Skeletal muscle tissue (tissue), 4 donors: ENCODE results near the gene STRAP. TPM values are rescaled to one million over a fixed set of nuclear protein-coding genes. Genes with fewer than 3 reads are reported as not detected.
"Not testable (repeated sequence)": the region's sequence is repeated elsewhere in the genome, so short reads cannot be mapped to it uniquely, and the experiment has no call there.

ENCODE experiments used
- H3K27ac ChIP-seq: one replicate; pipeline ENCODE4 v1.7.0; 2013; ENCODE audit warnings: mild to moderate bottlenecking, low read depth, low read length, inconsistent platforms
- H3K27me3 ChIP-seq, 3 donors: one replicate each; pipeline ENCODE4 v1.7.0; 2013; ENCODE audit warnings: low read length in 3 of 3; ENCODE audit not compliant: control insufficient read depth in 3 of 3, insufficient read depth in 3 of 3
- H3K36me3 ChIP-seq, 3 donors: one replicate each; pipeline ENCODE4 v1.7.0; 2013; ENCODE audit warnings: low read length in 3 of 3; ENCODE audit not compliant: control insufficient read depth in 3 of 3, insufficient read depth in 3 of 3
- H3K4me1 ChIP-seq, 3 donors: one replicate each; pipeline ENCODE4 v1.7.0; 2013; ENCODE audit warnings: low read length in 3 of 3, mild to moderate bottlenecking in 3 of 3; ENCODE audit not compliant: control insufficient read depth in 3 of 3, insufficient read depth in 3 of 3
- H3K4me3 ChIP-seq, 3 donors: one replicate each; pipeline ENCODE4 v1.7.0; 2013; ENCODE audit warnings: low read length in 3 of 3
- H3K9ac ChIP-seq, 3 donors: one replicate each; pipeline ENCODE4 v1.7.0; 2013; ENCODE audit warnings: low read length in 3 of 3, mild to moderate bottlenecking in 3 of 3, moderate library complexity in 2 of 3, low read depth in 1 of 3
- H3K9me3 ChIP-seq, 3 donors: one replicate each; pipeline ENCODE4 v1.7.0; 2013; ENCODE audit warnings: low read length in 3 of 3; ENCODE audit not compliant: control insufficient read depth in 3 of 3
- total RNA-seq: library from RNA; depleted of rRNA; stranded (reverse); fragments of >200 nt; gene quantifications from one replicate; pipeline ENCODE4 v1.2.3, GENCODE V29; 2014
- donor health status: Osteomylitis.

Gene STRAP
- total RNA-seq, 1 donor from 2014 or later = 75.7 TPM

GRCh38 chr12:15892645-15893259, 10.6 kb downstream of the STRAP start:
- H3K36me3 ChIP-seq = peaks cover 8 to 31% (median 14%) of the 10 kb centered on the region in 3 donors
- no peaks in the 10 kb centered on the region for H3K4me1 ChIP-seq
- H3K9ac ChIP-seq = no peak overlapping the region
- H3K27ac ChIP-seq = no peak overlapping the region
- H3K9me3 ChIP-seq = no peaks in the 10 kb centered on the region
- no peak overlapping the region for H3K4me3 ChIP-seq
- H3K27me3 ChIP-seq = no peaks in the 10 kb centered on the region

GRCh38 chr12:15893260-15893659, 11.1 kb downstream of the STRAP start:
- no peaks in the 10 kb centered on the region for H3K27me3 ChIP-seq
- peaks cover 13 to 33% (median 14%) of the 10 kb centered on the region in 3 donors for H3K36me3 ChIP-seq

DNA sequence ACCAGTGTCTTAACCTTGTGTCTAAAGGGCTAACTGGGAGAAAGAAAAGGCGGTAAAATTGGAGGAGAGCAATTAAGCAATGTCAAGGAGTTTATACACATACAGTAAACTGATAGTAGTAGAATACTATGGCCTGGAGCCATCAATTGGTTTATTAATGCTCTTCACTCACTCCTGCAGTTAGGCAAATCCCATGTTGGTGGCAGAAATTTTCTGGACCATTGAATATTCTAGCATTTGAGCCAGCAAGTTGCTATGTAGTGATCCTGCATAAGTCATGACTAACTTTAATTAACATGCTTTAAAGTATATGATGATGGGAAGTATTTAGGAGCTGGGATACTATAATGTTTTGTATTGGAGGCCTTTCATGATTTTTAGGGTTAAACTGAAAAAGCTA, 14.7 kb downstream of the STRAP start:
- Histone ChIP-seq H3K4me1 (no peaks in the 10 kb centered on the region), H3K4me3 (no peak overlapping the region), H3K27ac (no peak overlapping the region), H3K36me3 (peaks cover 13 to 34% (median 15%) of the 10 kb centered on the region in 3 donors), H3K9ac (no peak overlapping the region), H3K27me3 (no peaks in the 10 kb centered on the region), H3K9me3 (no peaks in the 10 kb centered on the region)

More at GRCh38 chr12:15893260-15893659, 11.1 kb downstream of the STRAP start:
- Histone ChIP-seq H3K4me1 (no peaks in the 10 kb centered on the region), H3K4me3 (no peak overlapping the region), H3K9ac (no peak overlapping the region), H3K9me3 (no peaks in the 10 kb centered on the region), H3K27ac (no peak overlapping the region)

- Histone ChIP-seq H3K4me3 (no peak overlapping the region), H3K36me3 (peaks cover 18 to 34% (median 18%) of the 10 kb centered on the region in 3 donors), H3K4me1 (no peaks in the 10 kb centered on the region), H3K9me3 (no peaks in the 10 kb centered on the region), H3K9ac (no peak overlapping the region), H3K27ac (no peak overlapping the region), H3K27me3 (no peaks in the 10 kb centered on the region)
Observed at GRCh38 chr12:15897433-15897832, 15.2 kb downstream of the STRAP start.

DNA sequence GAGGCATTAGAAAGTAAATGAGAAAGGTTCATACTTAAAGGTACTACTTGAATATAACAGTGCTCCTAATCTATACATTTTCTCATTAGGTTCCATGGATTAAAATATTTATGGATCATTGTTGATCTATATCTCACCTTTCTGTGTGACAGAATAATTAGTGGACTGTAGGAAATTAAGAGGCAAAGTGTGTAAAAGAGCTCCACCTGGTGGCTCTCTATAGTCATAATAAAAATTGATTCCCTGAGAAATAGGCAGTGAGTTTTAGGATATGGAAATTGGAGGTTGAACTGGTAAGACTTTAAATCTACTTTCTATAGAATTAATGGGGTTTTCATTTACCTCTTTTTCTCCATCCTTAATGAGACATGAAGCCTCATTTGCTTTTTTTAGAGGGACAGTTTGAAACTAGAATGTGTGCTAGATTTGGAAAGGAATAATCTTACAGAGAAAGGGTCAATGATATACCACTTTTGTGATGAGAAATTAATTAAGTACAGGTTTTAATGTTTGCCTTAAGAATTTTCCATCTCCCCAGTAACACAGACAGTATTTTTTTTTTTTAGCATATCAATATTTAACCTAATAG, 17.2 kb downstream of the STRAP start:
- no peaks in the 10 kb centered on the region for H3K9me3 ChIP-seq
- H3K4me3 ChIP-seq = no peak overlapping the region
- no peaks in the 10 kb centered on the region for H3K4me1 ChIP-seq
- H3K27me3 ChIP-seq = no peaks in the 10 kb centered on the region
- peaks cover 19 to 41% (median 25%) of the 10 kb centered on the region in 3 donors for H3K36me3 ChIP-seq
- no peak overlapping the region for H3K27ac ChIP-seq
- H3K9ac ChIP-seq = no peak overlapping the region

DNA sequence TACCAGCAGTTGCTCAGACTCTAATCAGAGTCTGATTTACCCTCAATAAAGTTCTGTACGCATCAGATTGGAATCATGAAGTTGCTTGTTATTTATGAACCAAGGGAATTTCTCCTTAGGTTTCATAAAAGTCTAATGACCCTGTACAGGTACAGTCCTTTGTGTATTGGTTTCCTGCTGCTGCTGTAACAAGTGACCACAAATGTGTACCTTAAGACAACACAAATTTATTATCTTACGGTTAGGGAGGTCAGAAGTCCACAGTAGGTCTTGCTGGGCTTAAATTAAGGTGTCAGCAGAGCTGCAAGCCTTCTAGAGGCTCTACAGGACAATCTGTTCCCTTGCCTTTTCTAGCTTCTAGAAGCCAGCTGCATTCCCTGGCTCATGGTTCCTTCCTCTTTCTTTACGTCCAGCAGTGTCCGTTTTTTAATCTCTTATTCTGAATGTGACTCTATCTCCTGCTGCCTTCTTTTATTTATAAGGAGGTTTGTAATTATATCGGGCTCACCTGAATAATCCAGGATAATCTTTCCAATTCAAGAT, 22.3 kb downstream of the STRAP start:
- H3K4me1 ChIP-seq = no peaks in the 10 kb centered on the region
- no peak overlapping the region for H3K9ac ChIP-seq
- H3K36me3 ChIP-seq = peaks cover 14 to 34% (median 15%) of the 10 kb centered on the region in 3 donors
- H3K27ac ChIP-seq = no peak overlapping the region
- no peaks in the 10 kb centered on the region for H3K9me3 ChIP-seq
- H3K4me3 ChIP-seq = no peak overlapping the region
- no peaks in the 10 kb centered on the region for H3K27me3 ChIP-seq

GRCh38 chr12:15910468-15910863, 28.3 kb downstream of the STRAP start:
- peaks cover 0 to 7% (median 0%) of the 10 kb centered on the region in 3 donors for H3K36me3 ChIP-seq
- peak overlapping the region; percentile 88 for H3K27ac ChIP-seq
- peak overlapping the region; percentile 63 to 83 (median 82) for H3K4me3 ChIP-seq
- peak overlapping the region; percentile 52 to 95 (median 89) for H3K9ac ChIP-seq
- H3K27me3 ChIP-seq = no peaks in the 10 kb centered on the region
- H3K4me1 ChIP-seq = peaks cover 0 to 4% (median 0%) of the 10 kb centered on the region in 3 donors
- no peaks in the 10 kb centered on the region for H3K9me3 ChIP-seq

DNA sequence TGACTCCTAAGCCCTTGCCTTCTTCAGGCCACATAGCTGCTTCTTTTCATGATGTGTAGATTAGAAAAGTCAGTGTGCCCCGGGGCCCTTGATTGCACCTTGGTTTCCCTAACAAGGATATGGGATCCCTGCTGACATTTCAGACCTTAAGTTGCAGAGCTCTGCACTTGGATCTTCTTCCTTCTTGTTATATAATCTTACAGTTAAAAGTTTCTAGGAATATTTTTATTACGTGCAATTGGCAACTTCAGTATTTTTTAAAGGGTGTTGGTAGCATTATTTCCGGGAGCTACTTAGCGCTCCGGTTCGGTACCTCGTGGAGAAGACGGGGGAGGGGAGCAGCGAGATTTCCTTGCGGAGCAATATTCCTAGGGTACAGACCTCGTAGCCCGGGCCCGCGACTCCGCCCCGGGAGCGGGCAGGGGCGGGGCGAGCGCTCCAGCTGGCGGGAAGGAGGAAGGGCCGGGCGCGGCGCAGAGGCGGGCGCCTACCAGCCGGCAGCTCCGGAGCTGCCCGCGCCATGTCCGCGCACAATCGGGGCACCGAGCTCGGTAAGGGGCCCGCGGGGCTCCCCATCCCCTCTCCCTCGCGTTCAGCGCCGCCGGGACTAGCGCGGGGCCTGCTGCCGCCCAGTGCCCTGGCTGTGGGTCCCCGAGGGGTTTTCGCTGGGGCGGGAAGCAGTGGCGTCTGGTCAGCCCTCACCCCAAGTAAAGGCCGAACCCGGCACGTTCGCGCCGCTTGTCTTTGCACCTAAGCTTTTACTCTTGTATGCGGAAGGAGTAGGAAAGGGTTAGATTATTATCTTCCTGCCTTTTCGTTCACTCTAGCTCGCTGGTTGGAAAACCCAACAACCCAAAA, 28.9 kb downstream of the STRAP start, which contains the start of gene DERA:
Gene DERA (plus strand): TSS at position 469 of the 858 bp plus-strand sequence. CDS start 52 bp downstream, at position 521.
- Histone ChIP-seq H3K9ac (peak within 1 kb of the TSS; percentile 82 to 95 (median 89)), H3K27me3 (no peaks in the 10 kb centered on the region), H3K27ac (peak within 1 kb of the TSS; percentile 88), H3K4me3 (peak within 1 kb of the TSS; percentile 82 to 87 (median 83)), H3K36me3 (peaks cover 0 to 6% (median 0%) of the 10 kb centered on the region in 3 donors), H3K9me3 (no peaks in the 10 kb centered on the region), H3K4me1 (peaks cover 0 to 4% (median 0%) of the 10 kb centered on the region in 3 donors)

GRCh38 chr12:15911931-15912330, 29.7 kb downstream of the STRAP start:
- not testable (repeated sequence) for H3K36me3 ChIP-seq, H3K9me3 ChIP-seq, H3K27me3 ChIP-seq, H3K4me1 ChIP-seq
- Histone ChIP-seq H3K4me3 (peak overlapping the region; percentile 82 to 87 (median 83)), H3K9ac (peak overlapping the region; percentile 82 to 95 (median 89)), H3K27ac (peak overlapping the region; percentile 88)
